ELF-1 (cell line): ENCODE results near the gene UBE3B.

Experiments used
- DNase-seq: peaks from one replicate; pipeline ENCODE4 v3.0.0-alpha.2; 2016; ENCODE audit warnings: low read depth, low spot score

The UBE3B gene

DNA sequence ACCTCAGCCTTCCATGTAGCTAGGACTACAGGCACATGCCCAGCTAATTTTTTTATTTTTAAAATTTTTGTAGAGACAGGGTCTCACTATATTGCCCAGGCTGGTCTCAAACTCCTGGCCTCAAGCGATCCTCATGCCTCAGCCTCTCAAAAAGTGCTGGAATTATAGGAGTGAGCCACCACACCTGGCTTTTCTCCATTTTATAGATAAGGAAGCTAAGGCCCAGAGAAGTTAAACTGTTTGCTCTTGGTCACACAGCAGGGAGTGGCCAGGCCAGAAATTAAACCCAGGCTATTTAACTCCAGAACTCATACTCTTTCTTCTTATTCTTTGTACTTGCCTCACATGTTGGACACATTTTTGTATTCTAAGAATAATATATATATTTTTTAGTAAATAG, 16.5 kb downstream of the UBE3B start:
- no peak for DNase-seq

DNA sequence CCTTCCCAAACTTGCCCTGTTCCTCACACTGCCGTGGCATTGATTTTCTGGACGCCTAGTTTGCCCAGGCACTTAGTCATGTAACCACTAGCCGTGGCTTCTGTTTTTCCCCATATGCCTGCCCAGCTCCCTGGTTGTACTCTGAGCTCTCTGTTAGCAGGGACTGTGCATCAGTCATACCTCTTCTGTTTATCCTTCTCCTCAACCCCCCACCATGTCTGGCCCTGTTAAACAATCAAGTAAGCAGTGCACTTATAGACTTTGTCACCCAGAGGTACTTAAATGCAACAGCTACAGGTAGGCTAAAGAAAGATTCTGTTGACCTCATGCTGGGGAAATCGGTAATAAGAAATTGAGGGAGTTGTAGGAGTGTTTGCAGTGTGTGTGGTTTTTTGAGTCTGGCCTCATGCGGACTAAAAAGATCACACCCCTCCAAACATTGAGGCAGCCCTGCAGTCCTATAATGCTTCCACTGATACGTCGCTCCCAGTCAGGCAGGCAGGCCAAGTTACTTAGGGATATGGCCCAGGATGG, 17.0 kb downstream of the UBE3B start:
- DNase-seq, result no peak

DNA sequence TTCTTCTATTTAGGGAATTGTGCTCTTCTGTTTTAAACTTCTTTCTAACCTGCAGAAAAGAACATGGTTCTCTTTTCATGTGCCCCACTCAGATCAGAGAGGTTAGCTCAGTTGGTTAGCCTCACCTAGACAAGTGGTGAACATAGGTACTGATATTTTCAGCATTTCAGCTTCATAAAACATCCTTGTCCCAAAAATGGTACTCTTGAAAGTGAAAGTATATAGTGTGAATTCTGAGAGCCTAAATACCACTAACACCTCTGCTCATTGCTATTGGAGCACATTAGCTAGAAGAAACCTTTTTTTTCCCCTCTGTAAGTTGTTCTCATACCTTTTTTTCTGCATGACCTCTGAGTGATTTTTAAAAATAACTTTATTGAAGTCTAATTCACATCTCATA, 17.6 kb downstream of the UBE3B start:
- DNase-seq, result no peak

DNA sequence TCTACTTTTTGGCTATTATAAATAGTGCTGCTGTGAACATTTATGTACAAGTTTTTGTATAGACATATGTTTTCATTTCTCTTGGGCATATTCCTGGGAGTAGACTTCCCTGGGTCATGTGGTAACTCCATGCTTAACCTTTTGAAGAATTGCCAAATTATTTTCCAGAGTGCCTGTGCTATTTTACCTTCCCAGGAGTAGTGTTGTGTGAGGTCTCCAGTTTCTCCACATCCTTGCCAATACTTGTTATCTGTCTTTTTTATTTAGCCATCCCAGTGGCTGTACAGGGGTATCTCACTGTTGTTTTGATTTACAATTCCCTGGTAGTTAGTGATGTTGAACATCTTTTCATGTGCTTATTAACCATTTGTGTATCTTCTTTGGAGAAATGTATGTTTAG, 18.9 kb downstream of the UBE3B start:
- DNase-seq, result no peak

DNA sequence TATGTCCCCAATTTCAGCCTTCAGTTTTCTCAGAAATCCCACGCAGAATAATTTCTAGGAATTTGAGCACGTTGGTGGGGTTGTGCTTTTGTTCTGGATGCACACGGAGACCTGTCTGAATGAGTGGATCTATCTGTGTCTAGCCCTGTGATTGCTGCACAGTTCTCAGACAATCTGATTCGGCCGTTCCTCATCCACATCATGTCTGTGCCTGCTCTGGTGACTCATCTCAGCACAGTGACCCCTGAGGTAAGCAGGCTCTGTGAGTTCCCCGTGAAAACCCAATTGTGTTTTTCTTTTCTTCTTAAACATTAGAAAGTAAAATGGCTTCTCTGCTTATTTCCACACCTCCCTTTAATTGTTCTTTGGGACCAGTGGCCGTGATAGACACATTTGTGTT, 20.2 kb downstream of the UBE3B start:
- DNase-seq, result no peak

DNA sequence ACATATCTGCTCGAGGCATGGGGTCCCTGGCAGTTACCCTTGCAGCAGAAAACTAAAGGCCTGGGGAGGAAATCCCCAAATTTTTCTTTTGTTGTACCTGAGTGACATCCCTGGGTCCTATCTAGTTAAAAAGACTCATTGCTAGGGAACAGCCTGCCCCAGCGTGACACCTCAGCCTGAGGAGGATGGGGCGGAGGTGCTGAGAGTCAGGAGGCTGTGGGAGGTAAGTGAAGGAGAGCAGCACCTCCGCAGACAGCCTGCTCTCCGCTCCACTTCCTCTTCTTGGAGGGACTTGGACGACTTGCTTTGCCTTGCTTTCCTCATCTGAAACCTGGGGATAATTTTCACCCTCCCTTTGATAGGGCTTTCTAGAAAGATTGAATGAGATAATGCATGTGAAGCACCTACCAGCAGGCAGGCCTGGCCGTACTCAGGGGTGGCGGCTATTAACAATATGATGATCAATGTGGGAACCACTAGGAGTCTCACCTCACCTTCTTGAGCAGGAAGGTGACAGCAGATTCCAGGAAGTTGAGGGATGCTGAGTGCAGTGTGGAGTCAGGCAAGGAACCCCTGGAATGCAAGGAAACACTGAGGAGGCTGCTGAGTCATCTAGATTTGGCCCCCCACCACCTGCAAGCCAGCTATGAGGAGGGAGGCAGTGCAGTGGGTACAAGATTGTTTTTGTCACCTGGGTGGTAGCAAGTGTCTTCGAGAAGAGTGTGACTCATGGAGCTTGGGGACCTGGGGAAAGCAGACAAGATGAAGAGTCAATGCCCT, 23.2 kb downstream of the UBE3B start:
- DNase-seq, result no peak

DNA sequence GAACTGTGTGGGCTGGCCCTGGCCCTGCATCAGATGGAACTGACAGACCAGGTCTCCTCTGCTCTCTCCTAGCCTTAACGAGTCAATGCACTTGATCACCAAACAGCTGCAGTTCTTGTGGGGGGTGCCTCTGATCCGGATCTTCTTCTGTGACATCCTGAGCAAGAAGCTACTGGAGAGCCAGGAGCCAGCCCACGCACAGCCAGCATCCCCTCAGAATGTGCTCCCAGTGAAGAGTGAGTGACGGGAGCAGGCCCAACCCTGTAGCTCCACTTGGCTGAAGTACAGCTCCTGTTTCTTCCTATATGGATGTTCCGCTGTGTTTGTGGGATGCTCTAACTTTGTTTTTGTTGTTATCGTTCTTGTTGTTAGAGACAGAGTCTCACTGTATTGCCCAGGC, 23.9 kb downstream of the UBE3B start:
- DNase-seq, result no peak

DNA sequence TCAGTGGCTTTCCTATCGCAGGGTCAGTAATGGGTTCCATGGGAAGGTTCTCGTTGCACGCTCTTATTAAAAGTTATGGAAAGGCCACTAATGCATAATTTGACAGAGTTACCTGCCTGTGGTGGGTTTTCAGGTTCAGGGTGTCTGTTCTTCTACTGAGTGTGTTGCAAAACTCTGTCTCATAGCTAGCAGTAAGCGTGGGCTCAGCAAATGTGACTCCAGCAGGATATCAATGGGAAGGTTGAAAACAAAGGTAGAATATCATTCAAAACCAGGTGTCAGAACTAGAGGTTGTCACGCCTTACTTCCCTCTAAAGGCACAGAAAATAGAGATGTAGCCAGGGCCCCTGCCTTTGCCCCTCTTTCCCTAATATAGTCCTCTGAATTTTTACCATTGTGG, 24.9 kb downstream of the UBE3B start:
- no peak for DNase-seq

DNA sequence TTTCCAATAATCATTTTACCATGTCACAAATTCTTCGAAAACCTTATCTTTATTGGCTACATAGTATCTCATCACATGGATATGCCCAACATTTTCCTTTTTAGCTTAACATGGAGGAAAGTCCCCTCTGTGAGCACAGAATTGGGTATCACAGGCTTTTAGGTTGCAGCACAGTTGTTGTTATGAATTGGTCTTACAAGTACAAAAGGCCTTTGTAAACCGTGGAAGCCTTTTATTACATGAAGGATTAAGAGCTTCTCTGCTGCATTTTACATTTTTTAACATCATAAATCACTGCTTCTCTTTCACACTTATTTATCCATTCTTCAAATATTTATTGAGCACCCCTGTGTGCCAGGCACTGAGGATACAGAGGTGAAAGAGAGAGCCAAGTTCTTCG, 26.2 kb downstream of the UBE3B start:
- no peak for DNase-seq

DNA sequence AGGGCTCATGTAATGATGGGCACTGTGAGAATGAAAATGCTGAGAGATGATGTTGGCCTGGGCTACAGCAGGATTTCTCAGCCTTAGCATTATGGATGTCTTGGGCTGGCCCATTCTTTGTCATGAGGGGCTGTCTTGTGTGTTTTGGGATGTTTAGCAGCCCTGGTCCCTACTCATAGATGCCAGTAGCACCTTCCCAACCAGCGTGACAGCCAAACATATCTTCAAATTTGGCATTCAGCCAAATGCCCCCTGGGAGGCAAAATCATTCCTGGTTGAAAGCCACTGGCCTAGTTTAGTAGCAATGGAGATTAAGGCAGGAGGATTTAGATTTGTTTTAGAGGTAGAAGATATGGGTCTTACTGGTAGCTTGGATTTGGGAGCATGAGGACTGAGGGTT, 26.6 kb downstream of the UBE3B start:
- no peak for DNase-seq

DNA sequence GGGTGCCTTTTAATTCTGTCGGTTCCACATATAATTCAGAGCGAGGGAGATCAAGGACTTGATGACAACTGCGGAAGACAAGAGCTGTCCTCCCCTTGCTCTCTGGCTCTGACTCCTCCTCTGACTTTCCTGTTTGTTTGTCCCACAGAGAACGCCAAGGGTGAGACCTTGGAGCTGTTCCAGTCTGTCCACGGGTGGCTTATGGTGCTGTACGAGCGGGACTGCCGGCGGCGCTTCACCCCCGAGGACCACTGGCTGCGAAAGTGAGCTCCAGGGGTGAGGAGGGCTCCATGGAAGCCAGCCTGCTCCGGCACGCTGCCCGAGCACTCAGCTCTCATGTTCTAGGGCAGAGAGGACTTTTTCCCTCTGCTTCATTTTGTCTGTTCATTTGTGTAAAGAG, 32.8 kb downstream of the UBE3B start:
- DNase-seq, result no peak

DNA sequence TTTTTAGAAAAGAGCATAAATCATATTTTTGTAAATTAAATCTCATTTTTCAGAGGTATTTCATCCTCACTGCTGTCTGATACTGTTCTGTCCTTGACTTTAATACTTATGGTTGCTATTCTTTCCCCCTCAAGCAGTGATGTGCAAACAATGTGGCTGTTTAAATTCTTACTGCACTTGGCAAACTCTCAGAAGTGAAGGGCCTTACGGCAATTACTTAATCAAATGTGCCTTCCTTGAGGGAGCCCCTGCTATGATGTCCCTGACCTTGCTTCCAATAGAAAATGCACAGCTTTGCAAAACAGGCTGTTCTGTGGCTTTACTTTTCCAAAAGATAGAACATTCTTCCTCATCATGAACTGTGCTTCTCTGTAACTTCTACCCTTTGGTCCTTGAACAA, 35.2 kb downstream of the UBE3B start:
- no peak for DNase-seq

DNA sequence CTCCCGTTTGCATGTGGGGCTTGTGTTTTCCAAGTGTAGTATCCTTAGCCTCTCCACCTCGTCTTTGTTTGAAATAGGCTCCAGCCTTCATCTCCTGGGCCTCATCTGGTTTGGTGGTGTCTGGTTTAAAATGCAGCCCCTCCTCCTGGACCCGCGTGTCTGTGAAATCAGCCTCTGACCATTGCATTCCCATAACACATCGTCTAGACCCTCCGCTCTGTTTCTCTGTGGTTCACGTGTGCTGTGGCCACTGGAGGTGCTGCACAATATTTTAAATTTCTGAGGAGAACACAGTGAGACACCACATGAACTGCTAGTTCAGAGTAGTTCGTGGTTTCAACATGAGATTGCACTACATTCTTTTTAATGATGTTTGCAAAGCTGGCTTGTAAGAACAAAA, 35.6 kb downstream of the UBE3B start:
- DNase-seq, result no peak

DNA sequence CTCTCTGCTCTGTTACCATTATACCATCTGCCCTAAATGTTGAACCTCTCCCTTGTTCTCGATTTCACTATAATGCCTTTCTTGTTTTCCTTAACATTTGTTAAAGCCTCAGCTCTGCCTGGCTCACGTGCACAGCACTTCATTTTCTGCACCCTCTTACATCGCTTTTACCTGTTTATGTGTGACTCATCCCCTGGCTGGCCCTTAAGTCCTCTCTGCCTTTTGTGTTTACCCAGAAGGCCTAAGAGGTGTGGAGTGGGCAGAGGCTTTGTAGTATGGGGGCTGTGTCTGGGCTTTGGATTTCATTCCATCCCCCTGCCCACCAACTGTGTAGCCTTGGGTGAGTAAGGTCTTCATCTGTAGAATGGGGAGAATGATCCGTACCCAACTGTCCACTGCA, 36.5 kb downstream of the UBE3B start:
- DNase-seq, result no peak

DNA sequence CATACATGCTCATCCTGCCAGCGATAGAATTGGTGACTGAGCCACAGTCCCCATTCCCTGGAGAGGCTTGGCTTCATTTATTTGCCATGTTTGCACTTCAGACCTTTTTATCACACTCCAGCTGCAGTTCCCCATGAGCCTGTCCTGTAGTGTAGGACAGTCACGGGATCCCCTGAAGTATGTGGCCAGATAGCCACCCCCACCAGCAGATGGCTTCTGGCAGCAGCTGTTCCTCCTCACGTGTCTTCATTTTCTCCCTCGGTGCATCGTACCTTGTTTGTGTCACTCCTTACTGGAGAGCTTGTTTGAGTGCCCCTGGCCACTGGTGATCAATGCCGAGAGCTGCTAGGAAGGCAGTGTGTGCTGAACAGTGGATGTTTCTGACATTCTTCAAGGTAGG, 40.2 kb downstream of the UBE3B start:
- no peak for DNase-seq

DNA sequence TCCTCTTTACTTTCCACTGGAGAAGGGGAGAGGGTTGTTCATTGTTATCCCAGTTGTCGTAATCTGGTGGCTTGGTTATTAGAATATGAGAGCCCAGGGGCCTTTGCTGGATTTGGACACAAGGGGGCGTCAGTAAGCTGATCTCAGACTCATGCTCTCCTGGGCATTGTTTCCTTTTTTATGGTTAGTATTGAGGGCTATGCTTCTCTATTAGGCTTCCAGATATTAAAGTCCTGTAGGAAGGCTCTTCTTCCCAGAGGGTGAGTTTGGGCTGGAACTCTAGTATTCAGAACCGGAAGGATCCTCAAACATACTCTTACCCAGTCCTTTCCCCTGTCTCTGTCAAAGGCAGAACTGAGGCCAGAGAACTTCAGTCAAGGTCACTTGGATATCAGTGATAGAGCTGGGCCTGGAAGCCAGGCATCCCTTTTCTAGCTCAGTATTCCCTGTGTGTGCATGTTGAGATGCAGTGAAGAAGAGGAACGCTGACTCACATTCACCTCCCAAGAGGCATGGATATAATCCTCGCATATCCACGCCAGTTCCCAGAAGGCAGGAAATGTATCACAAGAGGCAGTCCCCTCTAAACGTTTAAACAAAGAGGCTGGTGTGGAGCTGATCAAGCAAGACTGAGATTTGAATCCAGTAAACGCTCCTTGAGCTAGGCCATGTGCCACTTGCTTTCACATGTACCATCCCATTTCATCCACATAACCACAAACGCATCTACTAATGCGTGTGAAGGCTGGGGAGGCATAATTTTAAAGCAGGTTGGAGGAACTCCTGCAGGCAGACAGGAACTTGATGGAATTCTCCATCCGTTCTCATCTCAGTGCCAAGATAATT, 41.6 kb downstream of the UBE3B start:
- DNase-seq, result peak; percentile 65

DNA sequence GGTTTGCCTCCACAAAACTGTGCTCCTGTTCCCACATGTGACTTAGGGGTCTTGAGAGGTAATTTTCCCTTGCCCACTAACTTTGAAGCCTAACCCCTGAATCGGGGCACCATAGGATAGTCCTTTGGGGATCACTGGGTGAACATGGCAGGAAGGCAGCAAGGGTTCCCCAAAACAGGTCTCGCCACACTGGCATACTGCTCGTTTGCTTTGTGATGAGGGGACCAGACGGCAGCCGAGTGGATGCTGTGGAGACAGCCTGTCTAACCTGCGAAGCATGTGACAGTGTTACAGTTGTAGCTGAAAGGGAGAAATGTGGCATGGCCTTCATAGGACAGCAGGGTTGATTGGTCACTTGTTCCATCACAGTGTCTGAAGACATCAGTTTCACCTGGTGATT, 42.4 kb downstream of the UBE3B start:
- no peak for DNase-seq

DNA sequence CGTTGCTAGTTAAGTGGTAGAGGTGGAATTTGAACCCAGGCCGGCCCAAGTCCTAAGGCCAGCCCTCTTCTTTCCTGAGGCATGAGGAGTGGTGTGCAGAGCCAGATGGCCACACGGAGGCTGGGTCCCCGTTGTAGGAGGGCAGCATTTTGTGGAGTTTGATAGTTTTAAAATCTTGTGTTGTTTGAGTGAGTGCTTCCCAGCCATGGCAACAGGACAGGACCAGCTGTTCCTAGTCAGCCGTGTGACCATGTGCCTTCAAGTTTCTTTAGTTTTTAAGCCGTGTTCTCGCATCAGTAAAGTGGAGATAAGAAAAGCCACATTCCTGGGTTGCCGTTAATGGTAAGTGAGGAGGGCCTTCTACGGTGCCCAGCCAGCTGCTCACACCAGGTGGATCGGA, 44.4 kb downstream of the UBE3B start:
- no peak for DNase-seq

DNA sequence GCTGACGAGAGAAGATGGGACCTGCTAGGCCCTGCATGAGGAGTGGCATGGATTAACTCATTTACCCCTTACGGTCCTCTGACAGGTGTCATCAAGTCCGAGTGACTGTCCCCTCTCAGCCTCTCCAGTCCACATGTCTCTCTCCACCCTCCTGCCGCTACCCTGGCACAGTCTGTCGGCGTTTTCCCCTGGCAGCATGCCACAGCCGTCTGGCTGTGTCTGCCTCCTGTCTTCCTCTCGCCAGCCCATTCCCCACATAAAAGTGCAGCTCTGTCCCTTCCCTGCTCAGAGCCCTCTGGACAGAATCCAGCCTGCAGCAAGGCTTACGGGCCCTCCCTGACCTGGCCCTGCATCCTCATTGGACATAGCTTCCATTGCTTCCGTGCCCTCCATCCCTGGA, 45.6 kb downstream of the UBE3B start:
- no peak for DNase-seq

DNA sequence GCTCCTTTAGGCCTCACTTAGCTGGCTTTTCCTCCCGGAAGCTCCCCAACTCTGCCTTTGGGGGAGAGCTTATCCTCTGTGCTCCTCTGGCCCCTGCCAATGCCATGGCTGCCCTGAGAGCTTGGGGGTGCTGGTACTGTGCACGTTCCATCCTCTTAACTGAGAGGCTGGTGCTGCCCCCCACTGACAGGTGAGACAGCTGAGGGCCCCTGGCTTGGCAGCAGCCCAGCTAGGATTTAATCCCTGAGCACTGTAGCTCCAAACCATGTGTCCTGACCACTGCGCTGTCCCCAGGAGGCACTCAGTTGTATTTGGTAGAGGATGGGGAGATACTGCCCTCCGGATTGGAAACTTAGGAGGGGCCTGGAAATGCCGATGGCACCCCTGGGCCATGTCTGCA, 46.1 kb downstream of the UBE3B start:
- DNase-seq, result no peak

DNA sequence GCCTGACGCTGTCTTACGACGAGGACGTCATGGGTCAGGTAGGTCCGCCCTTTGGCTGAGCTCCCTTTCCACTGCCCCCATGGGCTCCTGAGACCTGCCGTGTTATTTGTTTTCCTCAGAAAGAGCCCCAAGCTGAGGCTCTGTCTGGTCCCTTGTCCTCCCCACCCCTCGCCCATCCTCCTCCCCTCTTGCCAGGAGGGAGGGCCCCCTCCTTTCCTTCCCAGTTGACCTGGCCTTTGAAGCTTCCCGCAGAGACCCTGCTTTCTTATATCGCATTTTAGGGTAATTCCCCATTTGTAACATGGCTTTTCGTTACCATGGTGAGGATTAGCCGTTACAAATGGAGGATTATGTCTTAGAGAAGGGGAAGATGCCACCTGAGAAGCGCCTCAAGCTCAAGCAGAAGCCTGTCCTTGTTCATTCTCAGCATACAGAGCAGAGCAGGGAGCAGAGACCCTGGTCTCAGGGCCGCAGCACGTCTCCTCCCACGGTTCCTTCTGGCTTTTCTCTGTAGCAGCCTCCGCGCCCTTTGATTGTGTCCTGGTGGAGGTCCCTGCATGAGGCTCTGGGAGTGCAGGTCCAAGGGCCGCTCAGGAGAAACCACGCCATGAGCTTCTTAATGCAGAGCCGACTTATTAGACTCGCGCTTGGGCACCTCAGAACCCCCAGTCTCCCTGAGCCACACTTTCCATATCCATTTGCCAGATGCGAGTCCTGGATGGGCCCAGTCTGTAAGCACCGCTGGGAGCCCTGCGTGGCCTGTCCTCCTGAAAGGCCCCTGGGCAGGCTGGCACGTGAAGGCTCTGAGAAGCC, 47.2 kb downstream of the UBE3B start:
- no peak for DNase-seq

DNA sequence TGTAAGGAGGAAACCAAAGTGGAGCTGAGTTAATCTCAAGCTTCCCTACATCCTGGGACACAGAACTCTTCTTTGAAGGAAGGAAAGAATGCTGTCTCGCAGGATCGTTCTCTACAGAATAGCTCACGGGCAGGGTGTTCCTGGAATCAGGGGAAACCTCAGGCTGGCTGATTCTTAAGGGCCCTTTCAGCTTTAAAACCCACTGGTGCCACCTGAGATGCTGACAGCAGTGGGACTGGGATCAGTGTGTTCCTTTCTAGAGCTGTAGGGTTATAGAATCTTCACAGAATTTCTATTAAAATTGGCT, 47.8 kb downstream of the UBE3B start:
- peak; percentile 24 for DNase-seq
